Gastrocnemius medialis (tissue), 4 donors: Measurements from ENCODE around the gene CIB4.

ENCODE experiments used
- CTCF ChIP-seq, 5 experiments: fragments of 450-650 bp in 3 of 5; fragments of 200-600 bp in 2 of 5; sonication (generic) in 2 of 5; IDR thresholded peaks in 4 of 5; conservative IDR thresholded peaks in 1 of 5; 1 replicate in 4 of 5; 2 replicates in 1 of 5; pipeline ENCODE4 v1.5.1; 2016 to 2019; ENCODE audit warnings: antibody characterized with exemption in 5 of 5, mild to moderate bottlenecking in 3 of 5, moderate library complexity in 3 of 5
- POLR2A ChIP-seq, 2 donors: fragments of 450-650 bp; IDR thresholded peaks; one replicate each; pipeline ENCODE4 v1.6.1; 2017; ENCODE audit warnings: antibody characterized with exemption in 2 of 2, mild to moderate bottlenecking in 2 of 2, moderate library complexity in 2 of 2

DNA sequence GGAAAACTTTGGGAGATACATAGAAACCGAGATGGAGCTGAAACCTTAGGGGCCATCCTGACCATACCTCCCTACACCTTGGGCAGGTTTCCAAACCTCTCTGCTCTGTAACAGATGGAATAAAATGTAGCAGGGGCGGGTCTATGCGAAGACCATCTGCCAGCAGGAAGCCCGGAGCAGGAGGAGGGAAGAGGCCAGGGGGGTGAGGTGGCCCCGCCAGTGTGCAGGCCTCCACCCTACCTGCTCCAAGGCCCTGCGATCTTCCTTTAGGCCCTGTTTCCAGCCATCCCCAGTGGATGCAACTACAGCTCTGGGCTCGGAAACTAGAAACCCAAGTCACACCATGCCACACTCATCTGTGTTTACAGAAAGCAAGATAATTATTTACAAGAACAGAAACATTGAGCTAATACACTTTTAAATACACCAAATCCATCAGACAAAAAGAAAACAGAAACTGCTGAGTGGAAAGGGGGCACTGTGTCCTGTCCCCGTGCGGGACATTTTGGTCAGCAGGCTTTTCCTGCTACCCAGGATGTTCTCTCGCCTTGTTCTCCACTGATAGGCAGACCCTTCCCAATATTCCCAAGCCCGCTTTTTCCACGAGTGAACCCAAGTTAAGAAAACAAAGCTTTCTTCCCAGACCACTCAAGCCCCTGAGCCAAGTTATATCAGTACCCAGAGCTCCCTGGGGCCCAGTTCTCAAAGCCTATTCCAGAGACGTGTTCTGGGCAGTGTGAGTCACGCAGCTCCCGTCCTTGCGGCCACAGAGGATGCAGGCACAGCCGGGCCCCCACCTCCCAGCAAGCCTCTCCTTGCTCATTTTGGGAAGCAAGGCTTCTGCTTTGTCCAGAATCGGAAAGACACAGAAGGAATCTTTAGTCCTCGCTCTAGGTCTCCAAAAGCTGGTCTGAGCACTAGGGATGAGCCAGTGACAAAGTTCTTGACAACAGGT, 17.3 kb downstream of the CIB4 start:
- TF ChIP-seq POLR2A (IDR thresholded peaks at IDR 0.05) (no peak), CTCF (IDR thresholded peaks at IDR 0.05 in 4 of 5, conservative IDR thresholded peaks at IDR 0.05 in 1 of 5) (no peak)
